GM19395 (cell line): ENCODE measurements around the gene EXOG.

Source experiments
- ATAC-seq: cut with Tn5 transposase; IDR thresholded peaks from one replicate; pipeline ENCODE4 v1.9.1; 2021; ENCODE audit warnings: mild to moderate bottlenecking, moderate library complexity; ENCODE audit not compliant: unreplicated experiment

Gene EXOG

DNA sequence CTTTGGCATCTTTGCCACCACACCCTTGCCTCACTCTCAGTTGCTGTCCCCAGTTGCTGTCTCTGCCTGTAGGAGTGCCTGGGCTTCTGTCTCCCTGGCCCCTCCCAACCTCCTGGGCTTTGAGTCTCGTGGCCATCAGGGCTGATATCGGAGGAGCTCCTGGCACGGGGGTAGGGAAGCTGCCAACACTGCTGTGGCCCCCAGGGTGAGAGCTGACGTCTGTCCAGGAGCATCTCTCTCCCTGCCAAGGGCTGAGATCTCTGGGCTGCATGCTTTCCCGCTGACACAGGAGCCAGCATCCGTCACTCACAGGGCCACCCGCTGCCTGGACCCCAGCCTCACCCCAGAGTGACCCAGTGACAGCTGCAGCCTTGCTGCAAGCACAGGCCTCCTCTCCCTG, 47.4 kb downstream of the EXOG start:
- ATAC-seq: no peak

DNA sequence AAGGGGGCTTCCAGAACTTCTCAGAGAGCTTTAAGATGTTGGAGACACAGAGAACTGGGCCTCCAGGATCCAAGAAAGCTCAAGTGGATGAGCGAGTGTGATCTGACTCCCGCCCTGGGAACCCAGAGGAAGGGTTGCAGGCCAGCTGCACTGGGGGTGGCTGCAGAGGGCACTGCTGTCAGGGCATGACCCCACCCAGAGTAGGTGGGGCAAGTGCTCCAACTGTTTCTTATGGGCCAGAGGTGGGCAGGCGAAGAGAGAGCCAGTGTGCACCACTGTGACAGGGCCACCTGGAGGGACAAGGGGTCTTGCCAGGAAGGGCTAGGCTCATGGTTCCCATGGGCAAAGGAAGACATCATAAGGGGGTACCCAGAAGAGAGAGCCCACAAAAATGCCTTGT, 48.8 kb downstream of the EXOG start:
- no peak for ATAC-seq

DNA sequence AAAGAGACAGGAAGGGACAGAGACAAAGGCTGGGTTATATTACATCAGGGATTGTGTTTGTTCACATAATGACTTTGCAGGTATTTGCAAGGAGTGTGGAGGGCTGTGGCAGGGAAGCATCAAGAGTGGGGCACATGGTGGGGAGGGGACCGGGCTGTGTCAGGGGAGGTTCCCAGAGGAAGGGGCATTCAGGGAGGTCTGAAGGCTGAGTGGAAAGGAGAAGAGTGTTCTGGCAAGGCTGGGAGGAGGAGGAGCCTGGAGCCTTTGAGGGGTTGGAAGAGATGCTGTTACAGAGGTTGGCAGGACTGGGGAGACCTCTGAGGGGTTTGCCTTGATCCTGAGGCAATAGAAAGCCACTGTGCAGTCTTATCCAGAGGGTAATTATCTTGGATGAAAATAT, 49.4 kb downstream of the EXOG start:
- ATAC-seq: no peak

DNA sequence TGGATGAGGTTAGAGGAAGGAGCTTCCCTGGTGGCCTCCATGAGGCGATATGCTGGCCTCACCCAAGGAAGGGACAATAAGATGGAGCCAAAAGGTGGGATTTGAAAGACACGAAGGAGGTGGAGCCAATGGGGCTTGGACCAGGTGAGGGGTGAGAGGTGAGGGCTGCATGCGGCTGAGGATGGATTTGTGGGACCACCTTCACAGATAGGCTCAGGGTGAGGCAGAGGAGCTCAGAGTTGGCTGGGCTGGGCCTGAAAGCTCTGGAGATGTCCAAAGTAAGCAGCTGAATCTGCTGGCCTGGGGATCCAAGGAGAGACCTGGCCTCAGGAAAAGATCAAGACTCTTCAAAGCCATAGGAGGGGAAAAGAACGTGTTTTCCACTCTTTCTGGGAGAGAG, 49.8 kb downstream of the EXOG start:
- no peak for ATAC-seq

DNA sequence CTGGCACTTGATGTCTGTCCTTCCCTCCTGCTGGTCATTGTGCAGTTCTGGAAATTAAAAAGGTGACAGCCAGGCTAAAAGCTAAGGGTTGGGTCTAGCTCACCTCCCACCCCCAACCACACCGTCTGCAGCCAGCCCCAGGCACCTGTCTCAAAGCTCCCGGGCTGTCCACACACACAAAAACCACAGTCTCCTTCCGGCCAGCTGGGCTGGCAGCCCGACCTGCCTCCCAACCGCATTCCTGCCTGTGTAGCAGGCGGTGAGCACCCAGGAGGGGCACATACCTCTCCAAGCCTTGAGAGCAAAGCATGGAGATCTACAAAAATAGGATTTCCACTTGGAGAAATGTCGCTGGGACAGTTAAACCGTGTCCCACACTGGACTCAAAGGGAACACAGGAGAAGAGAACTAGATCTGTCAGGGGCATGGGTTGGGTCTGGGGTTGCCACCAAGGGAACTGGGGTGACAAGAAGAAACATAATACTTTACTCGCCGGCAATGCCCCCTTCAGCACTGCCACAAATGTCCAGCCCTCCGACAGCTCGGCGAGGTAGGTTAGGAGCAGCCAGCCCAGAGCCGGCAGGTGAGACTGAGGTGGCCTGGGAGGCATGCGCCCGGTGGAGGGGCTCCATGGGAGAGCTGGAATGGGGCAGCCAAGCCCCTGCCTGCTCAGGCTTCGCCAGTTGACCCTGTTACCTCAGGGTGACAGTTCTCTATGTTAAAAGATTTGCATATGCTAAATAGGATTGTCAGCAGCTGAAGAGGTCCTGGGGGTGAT, 52.2 kb downstream of the EXOG start:
- ATAC-seq: no peak

DNA sequence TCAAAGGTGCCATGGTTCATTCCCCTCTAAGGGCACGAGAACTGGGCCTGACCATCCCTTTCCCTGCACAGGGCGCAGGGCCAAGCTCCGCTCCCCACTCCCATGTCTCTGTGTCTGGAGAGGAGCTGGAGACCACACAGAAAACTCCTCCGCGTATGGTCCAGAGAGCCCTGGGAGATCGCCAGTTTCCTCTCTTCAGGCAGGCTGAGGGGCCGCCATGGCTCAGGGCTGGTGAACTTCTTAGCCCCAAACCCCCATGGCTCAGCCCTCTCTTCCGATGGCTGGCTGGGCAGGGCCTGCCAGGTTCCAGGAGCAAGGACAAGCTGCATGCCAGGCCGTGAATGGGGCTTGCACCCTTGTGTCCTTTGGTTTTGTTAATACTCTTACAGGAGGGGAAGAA, 52.9 kb downstream of the EXOG start:
- ATAC-seq: no peak

DNA sequence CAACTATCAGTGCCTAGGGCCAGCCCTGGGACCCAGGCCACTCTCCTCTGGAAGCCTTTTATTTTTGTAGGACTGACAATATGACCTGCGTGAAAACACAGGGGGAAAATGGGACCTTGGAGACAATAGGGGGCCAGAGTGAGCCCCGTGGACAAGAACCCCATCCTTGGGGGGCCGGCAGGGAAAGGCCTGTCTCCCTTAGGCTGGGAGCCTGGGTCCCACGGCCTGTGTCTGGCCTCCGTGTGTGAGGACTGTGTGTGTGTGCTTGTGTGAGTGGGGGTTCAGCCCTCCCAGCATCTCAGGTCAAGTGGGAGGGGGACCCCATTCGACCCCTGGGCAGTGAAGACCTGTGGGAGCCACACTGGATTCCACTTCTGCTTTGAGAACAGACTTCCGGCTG, 53.3 kb downstream of the EXOG start:
- ATAC-seq: no peak

DNA sequence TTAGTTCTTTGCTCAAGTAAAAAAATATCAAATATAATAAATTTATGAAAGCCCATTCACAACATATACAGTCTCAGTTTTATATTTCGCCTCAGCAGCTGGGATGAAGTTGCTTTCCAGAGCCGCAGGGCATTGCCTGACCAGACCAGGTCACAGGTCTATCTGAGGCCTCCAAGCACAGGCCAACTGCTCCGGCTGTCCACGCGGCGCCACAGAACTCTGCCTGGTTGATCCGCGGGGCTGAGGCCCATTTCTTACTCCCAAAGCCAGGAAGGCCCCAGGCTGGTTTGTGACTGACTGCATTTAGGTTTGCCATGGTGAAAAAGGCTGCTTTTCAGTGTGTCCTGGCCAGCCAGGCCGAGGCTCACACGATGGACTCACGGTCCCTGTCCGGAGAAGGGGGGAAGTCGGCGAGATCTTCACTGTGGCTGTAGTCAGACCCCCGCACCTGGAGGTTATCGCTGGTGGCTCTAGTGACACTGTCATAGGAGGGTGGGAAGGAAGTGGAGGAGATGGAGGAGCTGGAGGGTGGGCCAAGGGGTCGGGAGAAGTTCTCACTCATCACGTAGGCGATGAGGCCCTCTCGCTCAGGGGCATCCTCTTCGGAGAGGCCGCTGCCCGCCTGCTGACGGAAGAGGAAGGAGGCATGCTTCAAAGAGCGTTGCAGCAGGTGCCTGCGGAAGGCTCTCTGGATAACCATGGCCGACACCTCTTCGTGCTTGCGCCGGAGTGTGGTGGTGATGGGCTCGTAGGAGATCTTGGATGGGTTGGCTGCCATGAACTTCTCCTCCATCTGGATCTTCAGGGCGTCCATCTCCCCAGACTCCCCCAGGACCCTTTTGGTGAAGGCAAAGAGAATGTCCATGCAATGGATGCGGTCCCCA, 54.1 kb downstream of the EXOG start:
- ATAC-seq: no peak

DNA sequence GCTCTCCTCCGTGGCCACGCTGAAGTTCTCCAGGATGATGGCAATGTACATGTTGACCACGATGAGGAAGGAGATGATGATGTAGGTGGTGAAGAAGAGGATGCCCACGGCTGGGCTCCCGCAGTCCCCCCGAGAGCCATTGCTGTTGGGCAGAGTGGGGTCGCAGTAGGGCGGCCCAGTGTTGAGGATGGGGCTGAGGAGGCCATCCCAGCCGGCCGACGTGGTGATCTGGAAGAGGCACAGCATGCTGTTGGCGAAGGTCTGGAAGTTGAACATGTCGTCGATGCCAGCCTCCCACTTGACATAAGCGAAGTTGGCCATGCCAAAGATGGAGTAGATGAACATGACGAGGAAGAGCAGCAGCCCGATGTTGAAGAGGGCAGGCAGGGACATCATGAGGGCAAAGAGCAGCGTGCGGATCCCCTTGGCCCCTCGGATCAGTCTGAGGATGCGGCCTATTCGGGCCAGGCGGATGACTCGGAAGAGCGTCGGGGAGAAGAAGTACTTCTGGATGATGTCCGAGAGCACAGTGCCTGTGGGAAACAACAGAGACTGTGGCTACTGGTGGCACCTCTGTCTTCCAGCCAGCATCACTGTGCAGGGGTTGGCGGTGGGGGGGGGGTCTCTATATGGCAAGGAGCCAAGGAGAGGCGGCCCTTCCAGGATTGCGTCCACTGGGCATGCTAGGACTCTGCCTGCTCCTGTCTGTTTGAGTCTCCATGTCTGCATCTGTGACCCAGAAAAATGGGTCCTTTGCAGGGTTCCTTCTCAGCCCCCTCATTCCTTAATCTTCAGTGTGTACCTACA, 55.1 kb downstream of the EXOG start:
- ATAC-seq: no peak

DNA sequence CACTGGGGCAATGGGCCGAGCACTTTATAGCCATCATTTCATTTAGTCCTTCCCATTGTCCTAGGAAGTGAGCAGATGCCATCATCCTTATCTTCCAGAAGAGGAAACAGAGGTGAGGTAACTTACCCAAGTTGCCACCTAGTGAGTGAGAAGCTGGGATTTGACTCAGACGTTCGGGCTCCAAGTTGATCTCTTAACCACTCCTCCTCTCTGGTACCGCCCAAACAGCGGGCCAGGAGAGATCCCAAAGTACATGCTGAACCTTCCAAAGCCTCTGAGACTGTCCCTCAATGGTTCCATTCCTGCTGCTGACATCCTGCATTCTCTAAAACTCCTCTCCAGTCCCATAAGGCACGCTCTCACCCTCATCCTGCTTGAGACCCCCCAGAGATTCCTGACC, 56.2 kb downstream of the EXOG start:
- ATAC-seq: no peak

DNA sequence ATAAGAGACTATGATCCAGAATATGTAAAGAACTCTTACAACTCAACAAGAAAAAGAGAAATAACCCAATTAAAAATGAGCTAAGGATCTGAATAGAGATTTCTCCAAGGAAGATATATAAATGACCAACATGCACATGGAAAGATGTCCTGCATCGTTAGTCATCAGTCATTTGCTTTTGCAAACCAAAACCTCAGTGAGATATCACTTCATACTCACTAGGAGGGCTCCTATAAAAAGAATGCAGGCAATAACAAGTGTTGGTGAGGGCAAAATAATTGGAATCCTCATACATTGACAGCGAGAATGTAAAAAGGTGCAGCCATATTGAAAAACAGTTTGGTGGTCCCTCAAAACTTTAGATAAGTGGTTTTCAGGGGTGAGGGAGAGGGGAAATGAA, 56.9 kb downstream of the EXOG start:
- no peak for ATAC-seq

DNA sequence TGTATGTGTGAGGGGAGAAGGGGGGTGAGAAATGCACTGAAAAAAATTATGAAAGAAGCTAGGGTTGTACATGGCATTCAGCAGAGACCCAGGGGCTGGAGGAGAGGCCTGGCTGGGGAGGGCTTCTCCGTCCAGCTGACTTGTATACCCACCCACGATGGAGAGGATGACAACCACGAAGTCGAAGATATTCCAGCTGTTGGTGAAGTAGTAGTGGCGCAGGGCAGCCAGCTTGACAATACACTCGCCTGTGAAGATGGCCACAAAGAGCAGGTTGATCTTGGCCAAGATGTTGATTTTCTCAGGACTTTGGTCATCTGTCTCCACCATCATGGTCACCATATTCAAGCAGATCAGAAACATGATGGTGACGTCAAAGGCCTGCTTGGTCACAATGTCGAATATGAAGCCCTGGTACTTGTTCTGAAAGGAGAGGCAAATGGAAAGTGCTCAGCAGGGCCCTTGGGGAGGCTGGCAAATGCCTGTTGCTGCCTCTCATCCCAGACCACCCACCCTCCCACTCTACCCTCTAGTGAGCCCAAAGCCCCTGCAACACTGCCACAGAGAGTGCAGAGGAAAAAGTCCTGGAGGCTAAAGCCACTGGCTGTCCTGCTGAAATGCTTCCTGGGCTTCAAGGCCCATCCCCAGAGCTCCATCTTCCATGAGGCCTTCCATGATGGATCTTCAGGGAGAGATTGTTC, 58.1 kb downstream of the EXOG start:
- no peak for ATAC-seq

DNA sequence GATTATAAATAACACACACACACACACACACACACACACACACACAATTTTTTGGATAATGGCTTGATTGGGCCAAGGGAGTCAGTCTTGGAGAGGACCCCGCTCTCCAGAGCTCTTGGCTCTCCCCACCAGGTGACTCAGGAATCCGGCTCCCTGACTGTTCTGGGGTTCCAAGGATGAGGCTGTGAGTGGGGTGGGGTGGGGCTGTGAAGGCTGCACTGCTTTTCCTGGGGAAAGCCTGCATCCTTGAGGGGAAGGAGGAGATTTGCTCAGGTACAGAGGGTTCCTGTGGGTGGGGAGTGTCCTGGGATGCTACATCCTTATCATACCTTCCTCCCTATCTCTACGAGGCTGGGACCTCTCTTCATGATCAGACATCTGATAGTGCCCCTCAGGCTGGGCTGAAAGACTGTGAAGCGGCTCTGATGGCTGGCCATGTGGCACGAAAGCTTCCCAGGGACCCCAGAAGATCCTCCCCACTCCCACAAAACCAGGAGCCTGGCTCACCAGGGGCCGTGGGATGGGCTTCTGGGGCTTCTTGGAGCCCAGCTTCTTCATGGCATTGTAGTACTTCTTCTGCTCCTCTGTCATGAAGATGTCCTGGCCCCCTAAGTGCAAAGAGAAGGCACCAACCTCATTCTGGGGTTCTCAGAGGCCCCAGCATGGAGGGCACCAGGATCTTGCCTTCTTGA, 59.2 kb downstream of the EXOG start:
- ATAC-seq: no peak

DNA sequence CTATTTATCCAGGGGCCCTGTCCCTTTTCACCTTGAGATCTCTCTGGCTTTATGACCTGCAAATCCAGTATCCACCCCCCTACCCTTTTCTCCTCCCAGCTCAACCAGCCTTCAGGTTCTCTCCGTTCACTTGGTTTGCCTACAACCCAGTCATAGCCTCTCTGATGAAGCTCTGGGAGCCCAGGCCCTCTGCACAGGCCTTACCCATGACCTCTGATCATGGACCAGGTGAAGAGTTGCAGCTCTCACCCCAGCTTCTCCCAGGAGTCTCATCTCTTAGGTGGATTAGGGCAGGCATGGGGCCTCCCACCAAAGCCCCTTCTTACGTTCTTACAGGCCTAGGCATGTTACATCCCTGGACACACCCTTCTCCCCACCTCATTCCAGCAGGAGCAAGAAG, 59.8 kb downstream of the EXOG start:
- no peak for ATAC-seq

DNA sequence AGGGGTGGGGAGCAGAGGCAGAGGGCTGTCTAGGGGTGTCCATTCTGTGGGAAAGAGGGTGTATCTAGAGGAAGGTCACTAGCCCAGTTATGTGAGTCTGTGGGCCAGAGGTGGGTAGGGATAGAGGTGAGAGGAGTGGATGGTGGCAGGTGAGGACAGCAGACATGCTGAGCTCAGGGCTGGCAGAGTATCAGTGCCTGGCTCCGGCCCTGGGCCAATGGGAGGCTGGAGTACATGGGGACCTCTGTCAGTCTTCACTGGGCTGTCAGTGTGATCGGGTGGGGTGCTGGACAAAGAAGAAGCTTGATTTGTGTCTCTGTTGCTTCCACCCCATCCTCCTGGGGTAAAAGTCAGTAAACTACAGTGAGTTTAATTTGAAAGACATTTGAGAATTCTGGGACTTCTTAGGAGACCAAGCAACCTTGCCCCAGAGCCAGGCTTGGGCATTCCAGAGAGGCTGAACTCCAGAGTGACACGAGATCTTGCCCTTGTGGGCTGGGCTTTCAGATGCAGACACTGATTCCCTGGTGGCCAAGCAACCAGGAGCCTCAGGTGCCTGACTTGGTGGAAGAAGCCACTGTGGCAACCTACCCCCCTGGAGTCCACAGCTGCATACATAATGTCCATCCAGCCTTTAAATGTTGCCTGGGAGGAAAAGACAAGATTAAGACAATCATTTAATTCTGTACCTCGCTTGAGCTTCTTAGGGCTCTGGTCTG, 60.7 kb downstream of the EXOG start:
- no peak for ATAC-seq

DNA sequence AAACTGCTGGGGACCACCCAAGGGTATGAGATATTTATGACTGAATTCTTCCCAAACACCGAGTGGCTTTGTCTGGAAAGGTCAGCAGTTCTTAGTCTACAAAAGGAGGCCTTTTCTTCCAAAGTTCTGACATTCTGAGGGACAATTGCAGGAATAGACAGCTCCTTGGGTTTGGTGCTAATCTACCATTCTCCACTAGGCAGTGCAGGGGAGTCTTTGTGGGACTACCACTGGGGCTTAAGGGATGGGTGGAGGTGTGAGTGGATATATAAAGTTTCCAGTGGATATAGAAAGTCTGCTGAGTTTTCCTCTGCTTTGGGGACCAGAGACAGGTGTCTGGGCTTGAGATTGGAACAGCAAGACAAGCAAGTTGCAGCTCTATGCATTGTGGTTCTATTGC, 62.7 kb downstream of the EXOG start:
- no peak for ATAC-seq

DNA sequence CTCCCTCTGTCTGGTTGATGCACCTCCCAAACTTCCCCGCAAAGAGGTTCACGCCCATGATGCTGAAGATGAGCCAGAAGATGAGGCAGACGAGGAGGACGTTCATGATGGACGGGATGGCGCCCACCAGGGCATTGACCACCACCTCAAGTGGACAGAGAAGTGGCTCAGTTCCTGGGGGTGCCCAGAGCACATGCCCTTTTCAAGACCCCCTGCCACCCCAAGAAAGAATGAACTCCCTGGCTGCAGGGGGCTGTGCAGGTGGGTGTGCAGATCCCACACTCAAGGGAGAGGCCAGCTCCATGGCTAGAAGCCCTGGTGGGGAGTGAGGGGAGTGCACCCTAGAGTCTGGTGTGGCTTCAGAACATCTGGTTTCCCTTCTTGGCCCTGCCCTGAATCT, 64.1 kb downstream of the EXOG start:
- no peak for ATAC-seq

DNA sequence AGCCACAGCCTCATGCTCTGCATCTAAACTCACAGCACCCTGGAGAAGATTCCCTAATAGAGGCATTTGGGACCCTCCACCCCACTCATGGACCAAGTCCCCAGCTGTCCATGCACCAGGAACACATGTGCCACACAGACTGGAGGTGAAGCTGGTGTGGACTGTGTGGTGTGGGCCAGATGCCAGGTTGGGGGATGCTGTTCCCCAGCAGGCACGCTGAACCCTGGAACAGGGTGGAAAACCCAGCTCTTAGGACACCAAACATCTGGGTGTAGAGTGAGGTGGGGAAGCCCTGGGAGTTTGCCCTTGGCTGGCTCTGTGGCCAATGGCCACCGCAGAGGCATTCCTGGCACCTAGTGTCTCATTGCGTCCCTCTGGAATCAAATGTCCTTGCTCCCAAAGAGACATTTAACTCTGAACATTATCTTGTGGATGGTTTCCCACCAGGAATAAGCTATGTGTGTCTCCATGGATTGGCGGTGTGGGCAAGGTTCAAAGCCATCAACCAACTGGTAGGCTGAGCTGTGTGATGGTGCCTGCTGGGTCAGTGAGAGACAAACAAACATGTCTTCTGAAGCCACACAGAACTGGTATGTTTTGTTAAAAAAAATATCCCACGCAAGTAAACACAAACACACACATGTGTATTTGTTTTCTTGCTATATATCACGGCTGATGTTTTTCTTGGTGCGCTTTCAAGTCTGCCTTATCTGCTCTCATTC, 65.0 kb downstream of the EXOG start:
- ATAC-seq: no peak
